Spleen (tissue), 7 donors: Measurements from ENCODE around the gene SNX27.

Experiments
- POLR2A ChIP-seq, 3 donors: fragments of 450-650 bp; IDR thresholded peaks; one replicate each; pipeline ENCODE4 v1.5.1; 2017; ENCODE audit warnings: antibody characterized with exemption in 3 of 3, mild to moderate bottlenecking in 1 of 3
- TF ChIP-seq, protein P1 (sequence below), 11 experiments: fragments of 200-600 bp in 7 of 11; fragments of 450-650 bp in 4 of 11; sonication (generic) in 4 of 11; IDR thresholded peaks in 8 of 11; conservative IDR thresholded peaks in 3 of 11; 1 replicate in 7 of 11; 2 replicates in 4 of 11; pipeline versions ENCODE4 v1.4.0 to v1.8.0; 2016 to 2021; ENCODE audit warnings: antibody characterized with exemption in 11 of 11, inconsistent platforms in 4 of 11, mild to moderate bottlenecking in 1 of 11
- donor health status: DM: no; HTN: no; CAD: no; lungs with moderate emphysema.
- donor health status: DM: no; HTN: no; CAD: no.
- donor health status: DM: no; HTN: no; CAD: no.

GRCh38 chr1:151701515-151701914 lies 89.7 kb downstream of the SNX27 start:
- no peak for TF ChIP-seq POLR2A (IDR thresholded peaks at IDR 0.05)
- TF ChIP-seq, protein P1, sequence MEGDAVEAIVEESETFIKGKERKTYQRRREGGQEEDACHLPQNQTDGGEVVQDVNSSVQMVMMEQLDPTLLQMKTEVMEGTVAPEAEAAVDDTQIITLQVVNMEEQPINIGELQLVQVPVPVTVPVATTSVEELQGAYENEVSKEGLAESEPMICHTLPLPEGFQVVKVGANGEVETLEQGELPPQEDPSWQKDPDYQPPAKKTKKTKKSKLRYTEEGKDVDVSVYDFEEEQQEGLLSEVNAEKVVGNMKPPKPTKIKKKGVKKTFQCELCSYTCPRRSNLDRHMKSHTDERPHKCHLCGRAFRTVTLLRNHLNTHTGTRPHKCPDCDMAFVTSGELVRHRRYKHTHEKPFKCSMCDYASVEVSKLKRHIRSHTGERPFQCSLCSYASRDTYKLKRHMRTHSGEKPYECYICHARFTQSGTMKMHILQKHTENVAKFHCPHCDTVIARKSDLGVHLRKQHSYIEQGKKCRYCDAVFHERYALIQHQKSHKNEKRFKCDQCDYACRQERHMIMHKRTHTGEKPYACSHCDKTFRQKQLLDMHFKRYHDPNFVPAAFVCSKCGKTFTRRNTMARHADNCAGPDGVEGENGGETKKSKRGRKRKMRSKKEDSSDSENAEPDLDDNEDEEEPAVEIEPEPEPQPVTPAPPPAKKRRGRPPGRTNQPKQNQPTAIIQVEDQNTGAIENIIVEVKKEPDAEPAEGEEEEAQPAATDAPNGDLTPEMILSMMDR (IDR thresholded peaks at IDR 0.05 in 8 of 11, conservative IDR thresholded peaks at IDR 0.05 in 3 of 11): no peak
